Breast epithelium (tissue), 3 donors: ENCODE data around the gene RBM33.
A peak's percentile ranks its signal among the peaks of the same experiment; 100 is the strongest.

Experiments
- CTCF ChIP-seq, 3 donors: fragments of 450-650 bp; IDR thresholded peaks; one replicate each; pipeline ENCODE4 v1.5.1; 2016 to 2017; ENCODE audit warnings: antibody characterized with exemption in 3 of 3, mild to moderate bottlenecking in 3 of 3, moderate library complexity in 3 of 3
- POLR2A ChIP-seq: fragments of 450-650 bp; IDR thresholded peaks from one replicate; pipeline ENCODE4 v1.6.1; 2016; ENCODE audit warnings: antibody characterized with exemption, mild to moderate bottlenecking, moderate library complexity
- POLR2AphosphoS5 ChIP-seq, 3 donors: sonication (generic); formaldehyde crosslinking; IDR thresholded peaks; one replicate each; pipeline ENCODE4 v1.6.1; 2017; ENCODE audit warnings: antibody characterized with exemption in 3 of 3

- TF ChIP-seq POLR2A (no peak), CTCF (IDR thresholded peaks at IDR 0.05) (no peak), POLR2AphosphoS5 (IDR thresholded peaks at IDR 0.05) (peak; percentile 48 to 83 (median 51))
Observed at GRCh38 chr7:155644178-155644970, at the start of gene RBM33.
